IPS-NIHi7 (cell line): Measurements from ENCODE around the gene CLRN3.

Source experiments
- DNase-seq: peaks from one replicate; pipeline ENCODE4 v3.0.0; 2012; ENCODE audit warnings: mixed read lengths; ENCODE audit errors: extremely low spot score

The CLRN3 gene

GRCh38 chr10:127899766-127900387, 7.1 kb upstream of the CLRN3 start:
- no peak for DNase-seq

GRCh38 chr10:127897177-127897576, 4.4 kb upstream of the CLRN3 start:
- no peak for DNase-seq

- DNase-seq = no peak
These were observed 3.8 kb upstream of the CLRN3 start for GRCh38 chr10:127896590-127896989.

DNA sequence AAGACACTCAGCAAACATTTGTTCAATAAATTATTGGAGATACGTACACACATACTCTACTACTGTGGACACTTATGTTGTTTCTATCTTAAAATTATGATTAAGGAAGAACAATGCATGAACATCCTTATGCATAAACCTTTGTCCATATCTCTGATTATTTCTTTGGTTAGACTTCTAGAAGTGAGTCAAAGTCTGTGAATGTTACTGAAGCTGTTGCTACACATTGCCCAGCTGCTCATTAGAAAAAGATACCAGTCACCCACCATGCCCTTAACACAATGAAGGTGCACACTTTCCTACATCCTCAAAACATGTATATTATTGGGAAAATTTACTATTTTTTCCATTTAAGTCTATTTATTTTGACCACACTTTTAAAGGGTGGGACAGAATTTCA, 1.4 kb upstream of the CLRN3 start:
- no peak for DNase-seq

DNA sequence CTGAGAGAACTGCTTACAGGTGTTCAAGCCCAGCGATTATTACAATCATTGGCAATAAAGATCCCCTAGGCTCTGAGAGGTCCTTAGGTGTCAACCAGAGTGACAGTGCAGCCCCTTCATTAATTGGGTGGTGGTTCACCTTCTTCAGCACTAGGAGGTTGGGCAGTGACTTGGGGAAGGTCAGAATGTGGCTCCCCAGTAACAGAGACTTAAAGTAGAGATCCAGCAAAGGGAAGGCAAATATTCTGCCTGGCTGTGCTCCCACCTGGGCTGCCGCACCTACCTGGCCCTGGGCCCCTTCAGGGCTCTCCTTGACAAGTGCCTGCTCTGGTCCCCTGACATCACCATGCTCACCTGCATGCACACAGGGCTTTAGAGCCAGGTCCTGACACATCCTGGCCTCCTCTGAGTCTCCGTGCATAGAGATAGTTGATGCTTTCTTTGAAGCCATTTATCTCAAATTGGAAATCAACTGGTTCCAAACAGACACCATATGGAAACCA, 1.9 kb downstream of the CLRN3 start:
- no peak for DNase-seq

- no peak for DNase-seq
These were observed 2.5 kb downstream of the CLRN3 start for GRCh38 chr10:127890216-127890615.

DNA sequence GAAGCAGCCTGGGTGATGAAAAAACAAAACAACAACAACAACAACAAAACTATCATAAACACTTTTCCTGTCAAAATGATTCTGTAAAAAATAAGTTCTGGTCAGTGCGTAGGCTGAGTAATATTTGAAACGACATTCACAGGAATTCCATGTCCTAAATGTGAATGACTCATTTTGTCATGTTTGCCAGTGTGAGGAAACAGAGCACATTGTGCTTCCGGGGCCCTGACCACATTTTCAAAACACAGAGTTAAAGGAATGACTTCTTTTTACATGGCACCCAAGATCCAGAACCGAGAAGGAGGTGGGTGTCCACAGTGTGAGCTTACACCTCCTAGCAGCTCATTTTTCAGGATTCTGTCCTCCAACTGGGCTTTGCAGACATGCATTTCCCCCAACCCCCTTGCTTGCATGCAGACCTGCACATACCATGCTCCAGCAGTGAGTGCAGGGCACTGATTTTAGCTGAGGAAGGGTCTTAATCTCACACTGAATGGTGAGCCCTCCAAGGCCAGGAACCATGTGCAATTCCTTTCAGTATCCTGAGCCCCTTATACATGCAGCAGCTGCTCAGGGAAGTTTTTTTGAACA, 3.0 kb downstream of the CLRN3 start:
- no peak for DNase-seq

- DNase-seq = no peak
These were observed 4.0 kb downstream of the CLRN3 start for GRCh38 chr10:127888521-127889312.

- DNase-seq = no peak
These were observed 5.0 kb downstream of the CLRN3 start for GRCh38 chr10:127887541-127888415.

GRCh38 chr10:127886371-127887051, 6.2 kb downstream of the CLRN3 start:
- DNase-seq = no peak

GRCh38 chr10:127884501-127884900, 8.2 kb downstream of the CLRN3 start:
- no peak for DNase-seq

DNA sequence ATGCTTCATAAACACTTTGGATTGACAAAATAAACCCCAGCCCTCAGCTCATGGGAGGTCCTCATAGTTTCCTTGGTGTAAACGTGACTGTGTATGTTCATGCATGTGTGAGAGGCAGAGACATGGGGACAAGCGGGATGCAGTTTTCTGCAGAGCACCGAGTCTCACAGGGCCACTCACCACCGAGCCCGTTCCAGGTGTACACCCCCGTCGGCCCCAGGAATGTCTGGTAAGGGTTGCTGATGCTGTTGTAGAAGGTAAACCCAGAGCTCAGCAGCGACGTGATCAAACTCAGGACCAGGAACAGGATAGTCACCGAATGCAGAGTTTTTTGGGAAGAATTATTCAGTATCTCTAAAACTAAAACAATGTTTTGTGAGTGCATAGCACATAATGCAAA, 9.2 kb downstream of the CLRN3 start:
- no peak for DNase-seq

- no peak for DNase-seq
These were observed 9.8 kb downstream of the CLRN3 start for GRCh38 chr10:127882801-127883459.

- DNase-seq = no peak
These were observed 10.3 kb downstream of the CLRN3 start for GRCh38 chr10:127882391-127882790.

- DNase-seq = no peak
These were observed 11.5 kb downstream of the CLRN3 start for GRCh38 chr10:127881262-127881661.

GRCh38 chr10:127880557-127880956, 12.2 kb downstream of the CLRN3 start:
- no peak for DNase-seq

DNA sequence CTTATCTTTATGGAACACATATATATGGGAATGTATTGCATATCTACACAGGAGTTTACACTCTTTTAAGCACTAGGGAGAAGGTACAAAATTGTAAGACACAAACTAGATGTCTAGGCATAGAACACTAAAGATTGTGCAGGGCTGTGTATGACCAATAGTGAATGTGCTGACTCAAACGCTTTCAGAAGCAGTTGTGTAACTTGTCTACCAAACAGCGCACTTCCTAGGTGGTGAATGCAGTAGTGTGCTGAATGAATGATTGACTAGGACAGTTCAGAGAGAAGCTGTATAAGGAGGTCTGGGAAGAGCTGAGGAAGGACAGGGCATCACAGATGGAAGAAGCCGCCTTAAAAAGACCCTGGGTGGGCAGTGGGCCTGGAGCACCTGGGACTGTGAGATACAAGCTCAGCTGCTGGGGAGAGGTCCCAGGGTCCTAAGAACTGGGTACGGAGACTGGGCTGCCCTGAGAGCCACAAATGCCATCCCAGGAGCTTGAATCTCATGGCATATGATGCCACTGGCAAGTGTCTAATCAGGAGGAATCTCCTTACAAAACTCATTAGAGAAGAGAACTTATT, 14.2 kb downstream of the CLRN3 start:
- no peak for DNase-seq

- no peak for DNase-seq
These were observed 15.0 kb downstream of the CLRN3 start for GRCh38 chr10:127877699-127878098.

- no peak for DNase-seq
These were observed 15.6 kb downstream of the CLRN3 start for GRCh38 chr10:127877116-127877515.

DNA sequence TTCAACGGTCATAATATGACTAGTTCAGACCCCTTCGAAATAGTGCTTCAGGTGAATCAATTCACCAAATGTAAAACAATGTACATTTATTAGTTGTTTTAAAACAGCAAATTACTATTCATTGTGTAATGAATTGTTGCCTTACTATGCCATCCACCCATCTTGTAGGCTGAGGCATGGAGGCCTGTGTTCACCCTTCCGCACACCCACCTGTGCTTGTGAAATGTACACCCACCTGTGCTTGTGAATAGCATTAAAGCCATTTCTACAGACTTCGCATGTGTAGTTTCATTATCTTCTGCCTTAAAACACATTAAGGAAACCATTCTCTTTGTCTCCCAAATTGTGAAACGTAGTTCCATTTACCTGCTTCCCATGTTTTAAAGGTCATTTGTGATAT, 16.8 kb downstream of the CLRN3 start:
- no peak for DNase-seq

DNA sequence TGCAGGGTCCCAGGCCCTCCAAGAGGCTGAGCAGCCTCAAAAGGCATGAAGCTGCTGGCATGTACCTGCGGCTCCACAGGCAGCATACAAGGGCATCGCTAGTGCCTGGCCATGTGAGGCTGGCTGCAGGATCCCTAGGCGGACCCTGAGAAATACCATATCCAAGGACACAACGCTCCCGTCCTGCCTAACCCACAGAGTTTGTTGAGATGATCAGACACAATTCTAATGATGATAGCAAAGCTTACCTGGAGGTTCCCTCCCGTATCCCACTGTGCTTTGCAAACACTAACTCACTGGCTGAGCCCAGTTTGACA, 17.3 kb downstream of the CLRN3 start:
- DNase-seq = no peak
